ENCODE results near the gene ZBTB8A.
"Not testable (repeated sequence)": the region's sequence is repeated elsewhere in the genome, so short reads cannot be mapped to it uniquely, and the experiment has no call there.

Gene ZBTB8A

GRCh38 chr1:32518976-32519375 is 20.3 kb upstream of the ZBTB8A start:
- DNase-seq (ENCODE audit: insufficient read length, low spot score), result no peak
- no peak for TF ChIP-seq CTCF (IDR thresholded peaks at IDR 0.05; ENCODE audit: insufficient read depth, missing control alignments)
- no peak for FAIRE-seq

DNA sequence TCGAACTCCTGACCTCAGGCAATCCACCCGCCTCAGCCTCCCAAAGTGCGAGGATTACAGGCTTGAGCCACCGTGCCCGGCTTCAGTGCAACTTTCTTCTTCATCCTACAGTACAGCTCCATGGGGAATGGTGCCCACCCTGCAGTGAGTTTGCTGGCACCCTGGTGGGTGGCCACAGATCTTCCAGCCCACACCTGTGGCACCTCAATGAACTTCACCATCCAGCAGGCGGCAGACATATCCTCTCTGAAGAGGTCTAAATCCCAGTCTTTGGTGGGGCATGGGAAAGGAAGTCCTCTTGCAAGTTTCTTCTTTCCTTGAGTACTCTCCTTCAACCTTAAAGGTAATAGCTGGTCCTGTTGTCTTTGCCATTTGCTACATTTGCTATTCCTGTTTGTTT is 18.1 kb upstream of the ZBTB8A start:
- FAIRE-seq, result no peak
- no peak for DNase-seq (ENCODE audit: insufficient read length, low spot score)
- TF ChIP-seq CTCF (IDR thresholded peaks at IDR 0.05; ENCODE audit: insufficient read depth, missing control alignments), result no peak

DNA sequence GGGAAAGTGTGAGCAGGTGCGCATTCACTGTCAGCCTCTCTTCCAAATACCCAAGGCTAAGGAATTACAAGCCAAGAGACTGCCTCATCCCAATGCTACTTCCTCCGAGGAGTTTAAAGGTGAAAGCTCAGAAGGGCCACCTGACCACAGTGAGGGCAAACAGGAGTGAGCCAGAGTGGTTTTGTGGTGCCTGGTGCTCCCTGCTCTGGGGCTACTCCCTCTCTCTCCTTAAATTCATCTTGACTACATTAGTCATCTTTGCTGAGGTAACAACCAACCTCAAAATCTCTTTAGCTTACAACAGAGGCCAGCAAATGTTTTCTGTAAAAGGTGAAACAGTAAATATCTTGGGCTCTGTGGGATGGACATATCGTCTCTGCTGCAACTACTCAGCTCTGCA is 14.2 kb upstream of the ZBTB8A start:
- DNase-seq (ENCODE audit: insufficient read length, low spot score), result no peak
- no peak for TF ChIP-seq CTCF (IDR thresholded peaks at IDR 0.05; ENCODE audit: insufficient read depth, missing control alignments)

GRCh38 chr1:32525661-32526444 is 13.4 kb upstream of the ZBTB8A start:
- DNase-seq (ENCODE audit: insufficient read length, low spot score) (no peak), FAIRE-seq (no peak)
- TF ChIP-seq CTCF (IDR thresholded peaks at IDR 0.05; ENCODE audit: insufficient read depth, missing control alignments), result no peak

More for the DNA sequence above, 14.2 kb upstream of the ZBTB8A start:
- no peak for FAIRE-seq

- not testable (repeated sequence) for FAIRE-seq; DNase-seq (ENCODE audit: insufficient read length, low spot score)
These were observed 10.7 kb upstream of the ZBTB8A start for GRCh38 chr1:32528550-32528949.

- no peak for TF ChIP-seq CTCF (IDR thresholded peaks at IDR 0.05; ENCODE audit: insufficient read depth, missing control alignments)
- FAIRE-seq, result no peak
- DNase-seq (ENCODE audit: insufficient read length, low spot score), result no peak
These were observed 5.4 kb upstream of the ZBTB8A start for GRCh38 chr1:32533792-32534327.

DNA sequence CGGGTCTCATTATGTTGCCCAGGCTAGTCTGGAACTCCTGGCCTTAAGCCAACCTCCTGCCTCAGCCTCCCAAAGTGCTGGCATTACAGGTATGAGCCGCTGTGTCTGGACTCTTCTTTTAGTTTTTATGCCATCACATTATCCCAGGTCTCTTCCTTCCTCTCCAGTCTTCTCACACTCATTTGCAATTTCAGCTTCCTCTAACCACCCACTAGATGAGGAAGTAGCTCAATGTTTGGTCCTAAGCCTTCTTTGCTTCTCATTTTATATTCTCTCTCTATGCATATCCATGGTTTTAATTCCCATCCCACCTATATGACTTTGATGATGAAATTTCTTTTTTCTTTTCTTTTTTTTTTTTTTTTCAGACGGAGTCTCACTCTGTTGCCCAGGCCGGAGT is 3.1 kb upstream of the ZBTB8A start:
- TF ChIP-seq CTCF (IDR thresholded peaks at IDR 0.05; ENCODE audit: insufficient read depth, missing control alignments), result no peak
- FAIRE-seq (no peak), DNase-seq (ENCODE audit: insufficient read length, low spot score) (no peak)

All from D721Med (cell line).